ENCODE results near the gene CSKMT. TPM values are rescaled to one million over a fixed set of nuclear protein-coding genes. Genes with fewer than 3 reads are reported as not detected.
"Not testable (repeated sequence)": the region's sequence is repeated elsewhere in the genome, so short reads cannot be mapped to it uniquely, and the experiment has no call there.

Gene CSKMT
- total RNA-seq: 10 to 100 TPM in 2 of 4 donors, 1 to 10 TPM in 2; 1.1 to 10.5 (median 7.0) TPM

DNA sequence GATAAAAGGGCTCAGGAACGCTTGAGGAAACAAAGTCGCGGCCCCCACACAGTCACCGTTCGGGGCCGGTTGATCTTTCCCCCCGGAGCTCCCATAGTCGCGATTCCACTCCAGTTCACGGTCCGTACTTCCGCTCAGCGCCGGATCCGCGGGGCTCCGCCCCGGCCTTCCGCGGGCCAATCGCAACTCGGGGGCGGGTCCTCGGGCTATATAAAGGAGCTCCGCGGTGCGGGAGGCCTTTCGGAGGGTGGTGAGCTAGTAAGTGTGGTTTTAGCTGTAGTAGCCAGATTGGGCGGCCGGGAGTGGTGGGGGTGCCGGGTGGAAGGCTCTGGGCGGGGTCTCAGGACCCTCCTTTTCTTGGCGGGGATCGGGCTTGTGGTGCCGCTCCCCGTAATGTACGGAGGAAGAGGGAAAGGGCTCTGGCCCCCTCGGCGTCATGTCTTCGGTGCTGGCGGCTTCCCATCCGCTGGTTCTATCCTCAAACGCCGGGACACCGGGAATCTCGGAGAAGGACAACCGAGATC is at the start of gene CSKMT, which contains the start of gene C11orf98:
Gene CSKMT, plus strand, starts transcription at position 238 of the 524 bp plus-strand sequence. CDS start 568 bp downstream, outside the sequence.
Gene C11orf98, minus strand, starts transcription at position 136 of the 524 bp plus-strand sequence. Its CDS starts 41 bp downstream, at position 95.
- Histone ChIP-seq H3K4me3 (peak within 1 kb of the TSS; percentile 78 to 94 (median 83)), H3K27ac (peak within 1 kb of the TSS; percentile 91 to 97 (median 95)), H3K9me3 (no peaks in the 10 kb centered on the region), H3K4me1 (peaks cover 17 to 55% (median 34%) of the 10 kb centered on the region in 3 donors), H3K36me3 (peaks cover 0 to 44% (median 10%) of the 10 kb centered on the region in 3 donors), H3K27me3 (no peaks in the 10 kb centered on the region)
- peak; percentile 68 for DNase-seq
- intact Hi-C loops (cut with DNase I): no loop called here
- WGBS, 2 donors: 0% methylated on average over 9 to 11 of the region's 47 CpGs
- TF ChIP-seq, protein P1, sequence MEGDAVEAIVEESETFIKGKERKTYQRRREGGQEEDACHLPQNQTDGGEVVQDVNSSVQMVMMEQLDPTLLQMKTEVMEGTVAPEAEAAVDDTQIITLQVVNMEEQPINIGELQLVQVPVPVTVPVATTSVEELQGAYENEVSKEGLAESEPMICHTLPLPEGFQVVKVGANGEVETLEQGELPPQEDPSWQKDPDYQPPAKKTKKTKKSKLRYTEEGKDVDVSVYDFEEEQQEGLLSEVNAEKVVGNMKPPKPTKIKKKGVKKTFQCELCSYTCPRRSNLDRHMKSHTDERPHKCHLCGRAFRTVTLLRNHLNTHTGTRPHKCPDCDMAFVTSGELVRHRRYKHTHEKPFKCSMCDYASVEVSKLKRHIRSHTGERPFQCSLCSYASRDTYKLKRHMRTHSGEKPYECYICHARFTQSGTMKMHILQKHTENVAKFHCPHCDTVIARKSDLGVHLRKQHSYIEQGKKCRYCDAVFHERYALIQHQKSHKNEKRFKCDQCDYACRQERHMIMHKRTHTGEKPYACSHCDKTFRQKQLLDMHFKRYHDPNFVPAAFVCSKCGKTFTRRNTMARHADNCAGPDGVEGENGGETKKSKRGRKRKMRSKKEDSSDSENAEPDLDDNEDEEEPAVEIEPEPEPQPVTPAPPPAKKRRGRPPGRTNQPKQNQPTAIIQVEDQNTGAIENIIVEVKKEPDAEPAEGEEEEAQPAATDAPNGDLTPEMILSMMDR (IDR thresholded peaks at IDR 0.05): peak in 2 of 6 experiments; percentile 9
- peak in 3 of 4 donors; percentile 66 to 99 (median 96) for TF ChIP-seq POLR2A (IDR thresholded peaks at IDR 0.05)

GRCh38 chr11:62615521-62615920 is 49.6 kb upstream of the CSKMT start:
- Histone ChIP-seq H3K4me1 (peaks cover 24 to 60% (median 41%) of the 10 kb centered on the region in 3 donors), H3K36me3 (peaks cover 10 to 43% (median 12%) of the 10 kb centered on the region in 3 donors), H3K9me3 (no peaks in the 10 kb centered on the region), H3K4me3 (no peak overlapping the region), H3K27me3 (no peaks in the 10 kb centered on the region), H3K27ac (peak overlapping the region in 1 of 4 donors; percentile 92)
- 88 to 100% methylated on average over 2 of the region's 7 CpGs for WGBS, 2 donors
- DNase-seq: no peak
- TF ChIP-seq, protein P1 (IDR thresholded peaks at IDR 0.05): no peak
- no peak for TF ChIP-seq POLR2A (IDR thresholded peaks at IDR 0.05)
- intact Hi-C loops (cut with DNase I): no loop called here

GRCh38 chr11:62616957-62617356 is 48.2 kb upstream of the CSKMT start:
- H3K27me3 ChIP-seq: not testable (repeated sequence)
- peaks cover 19 to 57% (median 35%) of the 10 kb centered on the region in 3 donors for H3K4me1 ChIP-seq

DNA sequence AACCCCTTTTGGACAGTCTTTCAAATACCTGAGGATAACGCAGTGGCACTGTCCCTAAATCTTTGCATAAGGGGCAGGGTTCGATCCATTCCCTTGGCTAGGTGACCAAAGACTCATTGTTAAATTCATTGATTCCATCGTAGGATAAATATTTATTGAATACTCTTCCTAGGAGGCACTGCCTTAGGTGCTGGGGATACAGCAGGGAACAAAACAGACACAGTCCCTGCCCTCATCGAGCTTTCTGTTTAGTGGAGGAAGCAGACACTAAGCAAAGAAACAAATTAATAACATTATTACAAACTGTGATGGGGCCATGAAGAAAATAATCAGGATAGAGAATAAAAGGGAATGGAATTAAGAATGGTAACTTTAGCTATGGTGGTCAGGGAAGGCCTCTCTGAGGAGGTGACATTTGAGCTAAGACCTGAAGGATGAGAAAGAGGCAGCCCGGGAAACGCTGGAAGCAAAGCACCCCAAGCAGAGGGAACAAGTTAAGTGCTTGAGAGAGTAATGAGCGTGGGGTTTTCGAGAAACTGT is 44.0 kb upstream of the CSKMT start:
- Histone ChIP-seq H3K27ac (peak overlapping the region; percentile 87 to 96 (median 90)), H3K4me1 (peaks cover 12 to 38% (median 19%) of the 10 kb centered on the region in 3 donors), H3K27me3 (no peaks in the 10 kb centered on the region), H3K9me3 (no peaks in the 10 kb centered on the region), H3K4me3 (peak overlapping the region; percentile 58 to 82 (median 65)), H3K36me3 (peaks cover 18 to 36% (median 22%) of the 10 kb centered on the region in 3 donors)
- WGBS, 2 donors: 17 to 19% methylated on average over 8 of the region's 8 CpGs
- no peak for DNase-seq
- TF ChIP-seq POLR2A (IDR thresholded peaks at IDR 0.05): no peak
- TF ChIP-seq, protein P1 (IDR thresholded peaks at IDR 0.05): no peak
- intact Hi-C loops (cut with DNase I): no loop called here

More at GRCh38 chr11:62616957-62617356, 48.2 kb upstream of the CSKMT start:
- H3K27ac ChIP-seq; H3K4me3 ChIP-seq; H3K9me3 ChIP-seq; DNase-seq; intact Hi-C loops (cut with DNase I): not testable (repeated sequence)
- peaks cover 10 to 36% (median 12%) of the 10 kb centered on the region in 3 donors for H3K36me3 ChIP-seq
- 80 to 83% methylated on average over 1 of the region's 14 CpGs for WGBS, 2 donors

DNA sequence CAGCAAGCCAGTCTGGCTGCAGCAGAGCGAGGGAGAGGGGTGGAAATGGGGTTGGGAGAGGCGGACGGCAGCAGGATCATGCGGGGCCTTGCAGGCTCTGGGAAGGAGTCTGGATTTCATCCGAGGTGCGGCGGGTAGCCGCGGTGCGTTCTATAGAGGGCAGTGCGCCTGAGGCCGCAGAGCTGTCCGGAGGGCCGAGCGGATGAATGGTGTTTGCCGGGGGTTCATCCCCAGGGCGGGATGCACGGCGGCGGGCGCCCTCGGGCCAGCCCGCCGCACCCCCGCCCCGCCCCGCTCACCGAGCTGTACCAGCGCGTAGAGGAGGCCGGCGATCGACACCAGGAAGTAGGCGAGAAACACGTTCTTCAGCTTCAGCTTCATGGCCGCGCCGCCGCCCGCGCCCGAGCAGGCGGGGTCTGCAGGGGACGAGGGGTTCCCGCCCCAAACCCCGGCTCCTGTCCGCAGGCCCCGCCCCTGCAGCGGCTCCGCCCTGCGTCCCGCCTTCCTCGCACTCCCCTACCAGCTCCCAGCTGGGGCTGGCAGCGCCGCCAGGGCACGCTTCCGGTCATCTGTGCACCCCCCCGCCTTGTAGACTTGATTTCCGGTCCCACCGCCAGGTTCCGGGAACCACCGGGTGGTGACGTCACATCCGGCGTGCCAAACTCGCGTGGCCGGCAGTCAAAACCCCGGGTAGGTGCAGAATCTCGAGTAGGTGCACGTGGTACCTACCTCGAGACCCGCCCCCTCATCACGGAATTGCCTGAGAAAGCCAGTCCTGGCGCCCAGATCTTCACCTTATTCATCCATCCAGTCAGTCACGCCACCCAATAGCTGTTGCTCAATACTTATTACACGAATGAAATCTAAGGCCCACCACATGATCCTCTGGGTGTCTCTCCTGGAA is 43.3 kb upstream of the CSKMT start, which contains the start of gene B3GAT3:
Gene B3GAT3, minus strand, starts transcription at position 420 of the 904 bp plus-strand sequence. Its CDS starts 39 bp downstream, at position 381.
- intact Hi-C loops (cut with DNase I): no loop called here
- Histone ChIP-seq H3K36me3 (peaks cover 20 to 36% (median 24%) of the 10 kb centered on the region in 3 donors), H3K4me1 (peaks cover 12 to 38% (median 19%) of the 10 kb centered on the region in 3 donors), H3K27ac (peak within 1 kb of the TSS; percentile 87 to 96 (median 90)), H3K27me3 (no peaks in the 10 kb centered on the region), H3K9me3 (no peaks in the 10 kb centered on the region), H3K4me3 (peak within 1 kb of the TSS; percentile 58 to 82 (median 65))
- peak in 3 of 4 donors; percentile 44 to 91 (median 80) for TF ChIP-seq POLR2A (IDR thresholded peaks at IDR 0.05)
- TF ChIP-seq, protein P1 (IDR thresholded peaks at IDR 0.05): peak in 2 of 6 experiments; percentile 33 to 45
- 0 to 1% methylated on average over 25 to 28 of the region's 77 CpGs for WGBS, 2 donors
- peak; percentile 86 for DNase-seq

Measured in esophagus squamous epithelium (tissue), 5 donors.